NCI-H1930 (cell line): ENCODE measurements around the gene GPR50.
A peak's percentile ranks its signal among the peaks of the same experiment; 100 is the strongest.

ENCODE experiments used
- DNase-seq, 2 experiments: peaks; one replicate each; lab custom pipeline; 2025; lab: John Stamatoyannopoulos, UW

GPR50 gene

DNA sequence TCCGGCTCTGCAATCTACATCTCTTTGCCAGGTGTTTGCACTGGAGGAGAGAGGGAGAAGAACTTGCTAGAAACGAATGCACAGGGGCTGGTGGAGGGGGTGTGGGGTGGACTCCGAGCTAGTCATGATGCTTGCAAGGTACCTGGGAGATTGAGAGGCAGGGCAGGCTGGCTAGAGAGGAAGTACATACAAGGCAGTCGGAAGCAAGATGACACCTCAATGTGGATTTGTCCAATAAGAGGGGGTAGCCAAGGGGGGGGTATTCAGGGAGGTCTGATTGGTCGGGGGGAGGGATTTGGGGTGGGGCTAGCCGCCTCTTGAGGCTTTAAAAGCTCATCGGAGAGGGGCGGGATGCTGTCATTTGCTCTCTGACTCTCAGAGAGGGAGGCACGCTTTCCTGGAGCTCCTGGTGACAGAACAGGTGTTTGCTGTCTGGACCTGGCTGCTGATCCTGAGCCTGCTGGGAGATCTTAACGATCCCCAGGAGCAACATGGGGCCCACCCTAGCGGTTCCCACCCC lies at the start of gene GPR50:
Gene GPR50 (plus strand): TSS at position 354 of the 520 bp plus-strand sequence. CDS start 138 bp downstream, at position 492.
- DNase-seq = no peak

DNA sequence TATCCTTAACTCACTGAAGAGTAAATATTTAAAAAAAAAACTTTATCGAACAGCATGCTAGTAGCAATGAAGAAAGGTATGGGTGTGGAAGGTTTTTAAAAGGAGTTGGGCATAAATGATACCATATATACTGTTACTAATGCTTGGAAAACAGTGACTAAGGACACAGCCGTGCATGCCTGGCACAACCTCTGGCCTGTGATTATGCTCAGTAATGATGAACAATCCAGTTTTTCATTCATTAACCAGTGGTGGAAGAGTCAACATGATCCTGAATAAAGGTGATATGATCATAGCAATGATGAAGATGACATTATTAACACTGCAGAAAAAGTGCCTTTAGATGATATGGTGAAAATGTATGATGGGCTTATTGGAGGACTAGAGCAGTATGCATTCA lies 43.9 kb upstream of the GPR50 start:
- no peak for DNase-seq

DNA sequence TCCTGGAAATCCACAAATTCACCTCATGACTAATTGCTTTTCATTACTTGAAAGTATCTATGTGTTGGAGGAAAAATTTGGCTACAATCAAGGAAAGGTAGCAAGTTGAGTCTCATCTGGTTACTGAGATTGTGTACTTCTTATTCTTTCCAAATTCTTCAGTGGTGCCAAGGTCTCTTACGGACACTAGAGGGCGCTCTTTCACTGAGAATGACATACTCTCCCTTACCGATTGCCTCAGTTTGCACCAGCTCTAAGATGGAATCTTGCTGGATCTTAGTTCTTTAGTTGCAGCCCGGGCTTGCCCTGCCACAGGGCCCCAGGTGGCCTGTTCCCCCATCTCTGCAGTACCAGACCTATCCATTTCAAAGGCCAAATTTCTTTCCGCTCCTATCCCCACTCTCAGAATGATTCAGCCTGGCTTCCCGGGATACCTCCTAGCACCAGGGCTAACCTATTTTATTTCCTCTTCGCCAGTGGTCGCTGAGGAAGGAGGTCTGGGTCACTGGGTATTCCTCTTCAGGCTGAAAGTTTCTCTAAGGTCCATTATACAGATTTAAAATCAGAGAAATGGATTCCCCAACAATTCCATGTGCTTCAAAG lies 24.6 kb upstream of the GPR50 start:
- DNase-seq = peak in 1 of 2 experiments; percentile 53

DNA sequence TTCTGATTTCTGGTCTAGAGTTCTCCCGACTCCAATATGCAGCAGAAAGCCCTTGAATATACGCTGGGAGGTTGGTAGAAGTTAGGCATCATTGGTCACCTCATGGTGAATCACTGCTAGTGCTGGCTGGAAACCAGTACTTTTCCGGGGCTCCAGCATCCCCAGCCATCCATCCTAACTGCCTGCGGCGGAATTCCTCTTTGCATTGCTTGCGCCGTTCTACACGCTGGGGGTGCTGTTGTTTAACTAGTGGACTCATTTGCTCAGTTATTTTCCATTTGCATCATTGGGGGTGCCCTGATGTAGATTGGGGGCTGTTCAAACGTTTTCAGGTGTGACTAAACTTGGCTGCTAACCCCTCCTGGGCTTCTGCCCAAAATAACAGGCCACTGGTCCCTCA lies 23.3 kb upstream of the GPR50 start:
- DNase-seq = no peak

DNA sequence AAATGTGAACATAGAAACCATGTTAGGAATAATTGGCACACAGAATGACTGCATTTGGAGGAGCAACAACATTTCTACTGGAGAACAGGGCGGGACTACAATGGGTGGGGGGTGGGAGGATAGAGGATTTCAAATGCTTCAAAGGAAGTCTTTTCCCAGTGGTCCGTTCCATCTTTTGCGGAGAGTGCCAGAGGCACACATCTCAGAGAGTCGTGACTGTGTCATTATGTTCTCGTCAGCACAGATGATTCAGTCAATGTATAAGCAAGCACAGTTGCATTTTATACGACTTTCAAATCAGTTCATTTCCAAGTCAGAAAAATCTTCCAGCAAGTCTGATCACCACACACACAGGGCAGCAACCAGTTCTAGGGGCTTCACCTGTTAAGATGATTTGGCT lies 22.7 kb upstream of the GPR50 start:
- DNase-seq = no peak

DNA sequence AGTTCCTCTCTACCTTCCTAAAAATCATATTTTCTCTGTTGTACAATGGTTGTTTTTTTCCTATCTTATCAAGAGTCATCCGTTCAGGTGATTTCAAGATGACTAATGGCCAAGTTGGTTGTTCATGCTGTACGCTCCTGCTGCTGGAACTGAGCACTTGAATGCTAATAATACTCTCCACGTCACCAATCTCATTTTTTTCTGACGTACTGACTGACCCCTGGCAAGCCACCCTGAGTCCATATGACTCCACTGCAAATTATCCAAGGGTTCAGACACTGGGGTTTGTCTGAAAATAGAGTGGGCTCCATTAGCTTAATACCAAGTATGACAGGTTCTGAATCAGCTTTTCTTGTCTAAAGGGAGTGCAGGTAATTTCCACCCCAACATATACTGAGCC lies 21.1 kb upstream of the GPR50 start:
- no peak for DNase-seq

DNA sequence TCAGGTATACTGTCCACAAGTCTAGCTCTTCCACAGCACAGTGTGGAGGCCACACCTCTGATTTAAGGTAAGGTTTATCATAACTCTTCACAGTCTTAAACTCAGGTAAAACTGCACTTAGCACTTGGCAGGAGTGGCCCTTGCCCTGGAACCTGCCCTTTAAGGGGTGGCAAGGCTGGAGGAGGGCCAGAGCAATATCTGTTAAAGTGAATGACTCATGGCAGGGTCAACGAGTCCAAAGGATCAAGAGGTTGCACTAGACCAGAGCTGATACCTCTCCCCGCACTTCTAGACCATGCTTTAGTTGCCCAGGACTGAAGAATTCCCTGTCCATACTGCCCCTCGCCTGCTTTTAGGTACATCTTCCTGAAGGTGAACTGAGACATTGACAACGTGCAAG lies 14.7 kb upstream of the GPR50 start:
- no peak for DNase-seq

DNA sequence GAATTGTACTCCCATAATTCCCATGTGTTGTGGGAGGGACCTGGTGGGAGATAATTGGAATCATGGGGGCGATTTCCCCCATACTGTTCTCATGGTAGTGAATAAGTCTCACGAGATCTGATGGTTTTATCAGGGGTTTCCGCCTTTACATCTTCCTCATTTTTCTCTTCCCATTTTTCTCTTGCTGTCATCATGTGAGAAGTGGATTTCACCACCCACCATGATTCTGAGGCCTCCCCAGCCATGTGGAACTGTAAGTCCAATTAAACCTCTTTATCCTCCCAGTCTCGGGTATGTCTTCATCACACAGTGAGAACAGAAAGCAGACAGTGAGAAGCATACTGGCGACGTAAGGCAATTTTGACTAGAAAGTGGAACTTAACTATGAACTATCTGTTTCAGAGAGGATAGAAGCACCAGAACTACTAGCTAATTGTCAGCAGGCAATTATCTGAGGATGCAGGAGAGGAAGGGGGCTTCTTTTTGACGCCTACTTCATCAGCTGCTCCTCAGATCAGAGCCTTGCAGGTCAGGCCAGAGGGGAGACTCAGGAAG lies 8.5 kb upstream of the GPR50 start:
- no peak for DNase-seq

DNA sequence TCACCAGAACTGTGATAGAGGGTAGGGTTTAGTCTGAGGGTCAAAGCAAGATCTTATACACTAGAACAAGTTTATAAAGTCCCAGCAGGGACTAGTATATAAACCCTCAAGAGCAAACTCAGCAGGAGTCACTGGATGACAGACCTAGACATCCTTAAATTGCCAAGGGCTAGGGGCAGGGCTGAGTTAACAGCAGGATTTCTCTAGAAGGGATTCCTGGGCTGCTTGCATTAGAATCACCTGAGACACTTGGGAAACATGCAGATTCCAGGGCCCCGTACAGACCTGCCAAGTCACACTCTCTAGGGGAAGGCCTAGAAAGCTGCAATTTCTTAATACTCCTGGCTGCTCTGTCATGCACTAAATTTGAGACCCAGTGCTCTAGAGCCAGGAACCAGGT lies 6.6 kb upstream of the GPR50 start:
- DNase-seq = no peak

DNA sequence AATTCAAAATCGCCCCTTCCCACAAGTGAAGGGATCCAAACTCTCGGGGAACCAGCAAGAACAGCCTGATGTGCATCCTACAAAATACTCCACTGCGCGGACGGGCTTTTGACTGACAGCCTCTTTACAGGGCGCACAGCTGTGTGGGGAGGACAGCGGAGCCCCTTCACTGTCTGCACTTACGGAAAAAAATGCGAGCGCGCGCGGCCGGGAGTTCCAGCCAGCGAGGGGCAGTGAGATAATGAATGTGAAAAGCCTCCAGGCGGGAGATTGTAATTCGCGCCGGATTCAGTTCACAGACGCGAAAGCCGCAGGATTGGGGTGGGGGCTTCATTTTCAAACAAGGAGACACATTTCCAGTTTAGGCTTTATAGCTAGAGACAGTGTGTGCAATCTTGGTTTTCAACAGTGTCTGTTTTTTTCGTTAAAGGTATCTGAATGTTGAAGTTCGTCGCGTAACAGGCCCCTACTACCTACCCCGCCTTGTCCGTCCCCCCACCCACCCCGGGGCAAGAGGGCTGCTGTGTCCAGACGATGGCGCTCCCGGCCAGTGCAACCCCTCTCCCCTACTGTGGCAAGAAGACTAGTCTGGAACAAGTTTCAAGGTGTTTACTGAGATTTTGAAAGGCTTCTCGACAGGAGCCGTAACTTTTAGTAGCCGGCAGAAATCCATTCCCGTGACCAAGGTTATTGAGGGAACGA lies 1.7 kb upstream of the GPR50 start:
- DNase-seq = no peak

DNA sequence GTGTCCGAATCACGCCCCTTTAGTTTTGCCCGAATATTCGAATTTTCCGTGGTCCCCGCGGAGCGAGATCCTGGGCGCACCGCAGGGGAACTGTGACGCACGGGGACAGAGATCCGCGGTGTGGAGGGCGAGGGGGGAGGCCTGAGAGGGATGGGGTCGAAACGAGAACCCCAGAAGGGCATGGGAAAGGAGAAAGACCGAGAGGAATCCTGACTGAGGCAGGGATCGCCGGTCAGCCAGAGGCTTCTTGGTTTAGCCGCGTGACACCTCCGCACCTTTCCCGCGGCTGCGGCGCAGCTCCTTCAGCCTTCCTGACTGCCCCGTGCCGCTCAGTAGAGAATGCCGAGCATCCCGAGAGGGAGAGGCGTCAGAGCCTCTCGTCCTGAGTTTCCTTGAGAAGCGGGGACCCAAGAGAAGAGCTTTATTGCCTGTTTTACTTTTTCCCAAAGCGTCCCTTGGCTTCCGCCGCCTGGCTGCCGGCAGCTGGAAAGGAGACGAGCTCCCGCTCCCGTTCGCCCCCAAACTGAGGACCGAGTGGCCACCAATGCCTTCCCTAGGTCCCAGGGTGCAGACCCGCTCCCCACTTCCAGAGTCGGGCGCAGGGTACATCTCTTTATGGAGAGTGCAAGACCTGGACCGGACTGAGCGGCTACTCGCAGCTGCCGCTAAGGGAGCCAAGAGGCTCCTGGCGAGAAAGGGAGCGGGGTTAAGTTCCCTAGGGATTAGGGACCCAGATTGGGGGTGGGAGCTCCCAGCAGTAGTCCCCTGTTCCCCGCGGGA lies 911 bp upstream of the GPR50 start:
- DNase-seq = no peak

DNA sequence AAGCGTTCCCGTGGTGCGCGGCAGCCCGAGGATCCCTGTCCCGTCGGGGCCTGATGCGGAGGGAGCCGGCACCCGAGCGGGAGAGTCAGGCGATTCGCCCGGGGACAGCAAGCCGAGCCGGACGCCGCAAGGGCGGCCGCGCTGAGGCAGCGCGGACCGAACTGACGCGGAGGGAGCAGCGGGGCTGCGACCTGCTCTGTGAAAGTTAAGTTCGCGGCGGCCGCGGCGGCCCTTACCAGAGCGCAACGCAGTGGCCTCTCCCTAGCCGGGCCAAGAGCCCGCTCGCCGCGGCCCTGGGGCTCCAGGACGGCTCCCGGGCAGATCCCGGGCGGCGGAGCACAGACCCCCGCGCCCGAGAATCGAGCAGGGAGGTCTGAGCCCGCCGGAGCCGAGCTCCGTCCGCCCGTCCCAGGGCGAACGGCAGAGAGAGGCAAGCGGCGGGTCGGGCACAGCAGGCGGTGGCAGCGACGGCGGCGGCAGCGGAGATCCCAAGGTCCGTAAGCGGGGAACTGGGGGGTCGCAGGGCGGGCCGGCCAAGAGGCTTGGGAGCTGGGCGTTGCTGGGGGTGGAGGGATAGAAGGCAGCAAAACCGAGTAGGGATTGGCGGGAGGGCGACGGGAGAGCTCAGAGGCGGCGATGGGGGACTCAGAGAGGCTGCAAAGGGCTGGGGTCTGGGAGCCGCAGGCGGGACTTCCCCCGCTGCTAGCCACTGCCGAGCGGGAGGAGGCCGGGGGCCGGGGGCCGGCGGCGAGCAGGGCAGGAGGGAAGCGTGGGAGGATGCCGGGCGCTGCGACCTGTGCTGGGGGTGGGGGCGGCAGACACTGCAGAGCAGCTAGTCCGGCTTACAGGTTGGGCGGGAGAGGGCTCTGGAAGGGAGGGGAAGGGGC lies 1.0 kb downstream of the GPR50 start:
- no peak for DNase-seq

DNA sequence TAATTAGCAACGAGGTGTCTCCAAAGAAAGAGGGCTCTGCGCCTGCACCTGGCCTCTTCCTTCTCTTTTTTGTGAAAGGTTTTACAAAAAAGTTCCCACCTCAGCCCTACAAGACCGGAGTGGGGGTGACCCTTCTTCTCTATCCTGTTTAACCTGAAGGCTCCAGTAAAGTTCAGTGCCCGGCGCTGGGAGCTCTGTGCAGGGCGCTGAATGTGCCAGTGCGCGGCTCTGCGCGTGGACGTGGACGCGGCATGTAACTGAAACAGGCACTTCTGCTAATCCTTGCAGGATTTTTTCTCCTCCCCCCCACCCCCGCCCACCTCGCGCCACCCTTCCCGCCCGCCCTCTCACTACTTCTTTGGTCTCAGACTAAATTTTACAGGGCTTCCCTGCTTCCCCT lies 2.4 kb downstream of the GPR50 start:
- no peak for DNase-seq

DNA sequence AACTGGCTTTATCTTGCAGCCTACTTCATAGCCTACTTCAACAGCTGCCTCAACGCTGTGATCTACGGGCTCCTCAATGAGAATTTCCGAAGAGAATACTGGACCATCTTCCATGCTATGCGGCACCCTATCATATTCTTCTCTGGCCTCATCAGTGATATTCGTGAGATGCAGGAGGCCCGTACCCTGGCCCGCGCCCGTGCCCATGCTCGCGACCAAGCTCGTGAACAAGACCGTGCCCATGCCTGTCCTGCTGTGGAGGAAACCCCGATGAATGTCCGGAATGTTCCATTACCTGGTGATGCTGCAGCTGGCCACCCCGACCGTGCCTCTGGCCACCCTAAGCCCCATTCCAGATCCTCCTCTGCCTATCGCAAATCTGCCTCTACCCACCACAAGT lies 4.0 kb downstream of the GPR50 start:
- DNase-seq = no peak

DNA sequence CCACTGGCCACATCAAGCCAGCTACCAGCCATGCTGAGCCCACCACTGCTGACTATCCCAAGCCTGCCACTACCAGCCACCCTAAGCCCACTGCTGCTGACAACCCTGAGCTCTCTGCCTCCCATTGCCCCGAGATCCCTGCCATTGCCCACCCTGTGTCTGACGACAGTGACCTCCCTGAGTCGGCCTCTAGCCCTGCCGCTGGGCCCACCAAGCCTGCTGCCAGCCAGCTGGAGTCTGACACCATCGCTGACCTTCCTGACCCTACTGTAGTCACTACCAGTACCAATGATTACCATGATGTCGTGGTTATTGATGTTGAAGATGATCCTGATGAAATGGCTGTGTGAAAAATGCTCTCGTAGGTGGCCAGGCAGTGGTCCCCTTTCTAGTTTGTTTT lies 4.7 kb downstream of the GPR50 start:
- no peak for DNase-seq

DNA sequence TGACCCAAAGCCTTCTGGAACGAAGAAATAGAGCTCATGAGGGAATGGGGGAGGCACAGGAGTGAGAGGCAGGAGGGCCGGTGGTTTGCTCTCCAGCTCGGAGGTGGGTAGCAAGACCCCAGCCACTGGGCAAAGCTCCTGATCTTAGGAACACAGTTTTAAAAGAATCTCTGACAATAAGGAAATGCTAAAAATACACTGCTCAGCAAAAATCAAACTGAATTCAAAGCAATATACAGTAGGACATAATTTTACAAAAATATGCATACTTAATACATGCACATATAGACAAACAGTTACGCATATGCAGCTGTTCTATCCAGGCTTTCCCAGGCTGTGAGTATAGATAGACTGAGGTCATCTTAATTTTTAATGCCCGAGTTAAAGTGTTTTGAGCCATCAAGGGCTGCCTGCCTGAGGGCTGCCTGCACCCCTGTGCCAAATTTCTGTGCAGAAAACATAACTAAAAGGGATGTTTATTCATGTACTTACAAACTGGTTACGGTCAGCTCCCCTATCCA lies 6.9 kb downstream of the GPR50 start:
- DNase-seq = no peak

DNA sequence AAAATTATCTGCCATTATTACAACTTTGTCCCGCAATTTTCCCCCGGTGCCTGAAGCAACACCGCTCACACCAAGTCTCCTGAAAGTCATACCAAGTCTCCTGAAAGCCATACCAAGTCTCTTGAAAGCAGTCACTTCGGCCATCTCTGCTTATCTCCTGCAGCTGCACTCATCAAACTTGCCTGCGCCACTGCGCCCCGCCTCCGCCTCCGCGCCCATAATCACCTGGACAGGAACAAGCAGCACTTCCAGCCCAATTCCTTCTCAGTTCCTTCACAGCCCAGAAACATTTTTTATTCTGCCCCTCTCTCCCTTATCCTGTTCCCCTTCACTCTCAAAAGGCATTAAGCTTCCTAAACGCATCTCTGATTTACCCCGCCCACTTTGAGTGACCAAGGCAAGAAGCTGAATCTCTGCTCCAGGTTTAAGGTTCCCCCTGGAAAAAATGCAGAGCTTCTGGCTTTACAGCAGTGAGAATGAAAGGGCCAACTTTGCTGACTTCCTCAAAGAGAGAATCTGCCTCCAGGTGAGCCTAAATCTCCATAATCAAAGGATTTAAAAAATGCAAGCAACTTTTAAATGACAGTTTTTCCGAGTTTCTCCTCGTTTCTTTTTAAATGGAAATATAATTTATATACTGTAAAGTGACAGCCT lies 7.7 kb downstream of the GPR50 start:
- no peak for DNase-seq

DNA sequence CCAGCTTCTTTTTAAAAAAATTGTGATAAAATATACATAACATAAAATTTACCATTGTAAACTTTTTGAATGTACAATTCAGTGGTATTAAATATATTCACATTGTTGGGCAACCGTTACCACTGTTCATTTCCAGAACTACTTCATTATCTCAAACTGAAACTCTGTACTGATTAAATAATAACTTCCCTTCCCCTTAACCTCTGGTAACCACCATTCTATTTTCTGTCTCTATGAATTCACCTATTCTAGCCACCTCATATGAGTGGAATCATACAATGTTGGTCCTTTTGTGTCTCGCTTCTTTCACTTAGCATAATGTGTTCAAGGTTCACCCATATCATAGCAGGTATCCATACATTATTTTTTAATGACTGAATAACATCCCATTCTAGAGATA lies 8.3 kb downstream of the GPR50 start:
- DNase-seq = no peak

DNA sequence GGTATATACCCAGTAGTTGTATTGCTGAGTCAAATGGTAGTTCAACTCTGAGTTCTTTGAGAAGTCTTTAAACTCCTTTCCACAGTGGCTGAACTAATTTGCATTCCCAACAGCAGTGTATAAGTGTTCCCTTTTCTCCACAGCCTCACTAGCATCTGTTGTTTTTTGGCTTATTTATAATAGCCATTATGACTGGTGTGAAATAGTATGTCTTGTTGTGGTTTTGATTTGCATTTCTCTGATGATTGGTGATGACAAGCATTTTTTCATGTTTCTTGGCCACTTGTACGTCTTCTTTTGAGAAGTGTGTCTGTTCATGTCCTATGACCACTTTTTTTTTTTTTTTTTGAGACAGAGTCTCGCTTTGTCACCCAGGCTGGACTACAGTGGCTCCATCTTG lies 30.5 kb downstream of the GPR50 start:
- no peak for DNase-seq

DNA sequence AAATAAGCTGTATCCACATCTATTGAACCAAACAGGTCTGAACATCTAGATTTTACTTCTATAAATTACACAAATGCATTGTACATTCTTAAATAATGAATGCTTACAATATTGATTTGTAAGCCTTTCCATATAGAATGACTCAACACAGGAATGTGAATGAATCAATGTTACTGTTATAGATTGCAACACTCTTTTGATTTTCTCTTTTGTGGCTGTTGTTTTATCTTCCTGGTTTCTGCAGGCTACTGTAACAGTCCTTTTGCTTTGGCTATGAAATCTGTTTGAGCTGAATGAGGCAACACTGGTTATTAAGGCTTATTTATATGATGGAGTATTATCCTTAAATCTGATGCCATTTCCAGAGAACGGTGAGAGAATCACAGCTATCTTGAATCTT lies 49.5 kb downstream of the GPR50 start:
- no peak for DNase-seq

DNA sequence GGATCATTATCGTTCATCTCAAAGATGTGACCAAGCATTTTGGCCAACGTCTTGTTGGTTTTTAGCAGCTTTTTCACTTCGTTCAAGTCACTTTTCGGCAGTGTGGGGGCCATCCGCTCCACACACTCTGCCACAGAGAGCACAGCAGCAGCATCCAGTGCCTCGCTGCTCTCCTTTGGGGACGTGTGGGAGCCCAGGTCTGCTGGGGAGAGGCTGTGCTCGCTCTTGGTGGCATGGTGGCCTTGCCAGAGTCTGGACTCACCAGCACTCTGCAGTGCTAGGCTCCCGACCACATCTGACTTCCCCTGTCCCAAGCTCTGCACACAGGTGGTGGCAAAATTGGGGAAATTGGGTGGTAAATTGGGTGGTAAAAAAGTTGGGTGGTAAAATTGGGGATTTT lies 50.6 kb downstream of the GPR50 start:
- no peak for DNase-seq
